CD8-positive, alpha-beta memory T cell (primary cell): ENCODE data around the gene DUXB. TPM values are rescaled to one million over a fixed set of nuclear protein-coding genes. Genes with fewer than 3 reads are reported as not detected.

ENCODE experiments used
- CTCF ChIA-PET: fragments of 350-600 bp; sonication (Branson Sonifier 250); formaldehyde crosslinking; loops from one replicate; lab custom pipeline; 2021; ENCODE audit warnings: antibody characterized with exemption; lab: Charles Lee
- POLR2A ChIA-PET: fragments of 350-600 bp; sonication (Branson Sonifier 250); formaldehyde crosslinking; loops from one replicate; lab custom pipeline; 2021; ENCODE audit warnings: antibody characterized with exemption; lab: Charles Lee
- DNase-seq, 5 donors: peaks; one replicate each; pipeline versions ENCODE4 v3.0.0 to v3.0.0-alpha.2; 2020 to 2022; ENCODE audit warnings: mixed read lengths in 1 of 5
- H3K27ac ChIP-seq: one replicate; pipeline ENCODE4 v1.7.0; 2013; ENCODE audit warnings: low read depth, mild to moderate bottlenecking, low read length, moderate library complexity
- H3K27me3 ChIP-seq: 2 replicates; pipeline ENCODE4 v1.7.0; 2013; ENCODE audit warnings: low read length, mild to moderate bottlenecking; ENCODE audit not compliant: insufficient read depth, poor library complexity, severe bottlenecking
- H3K36me3 ChIP-seq: 2 replicates; pipeline ENCODE4 v1.7.0; 2013; ENCODE audit warnings: mild to moderate bottlenecking, low read length, moderate library complexity; ENCODE audit not compliant: insufficient read depth
- H3K4me1 ChIP-seq: 2 replicates; pipeline ENCODE4 v1.7.0; 2013; ENCODE audit warnings: mild to moderate bottlenecking, low read length, moderate library complexity; ENCODE audit not compliant: insufficient read depth
- H3K4me3 ChIP-seq: 2 replicates; pipeline ENCODE4 v1.7.0; 2013; ENCODE audit warnings: mild to moderate bottlenecking, low read length
- H3K9me3 ChIP-seq: 2 replicates; pipeline ENCODE4 v1.7.0; 2013; ENCODE audit warnings: mild to moderate bottlenecking, low read length
- H3K27ac Mint-ChIP-seq, 8 donors: one replicate each; pipeline ENCODE4 v1.8.0; 2020 to 2021; ENCODE audit warnings: mixed read lengths in 8 of 8, mild to moderate bottlenecking in 6 of 8, inconsistent platforms in 3 of 8, moderate library complexity in 3 of 8
- H3K27me3 Mint-ChIP-seq, 2 donors: one replicate each; pipeline ENCODE4 v1.8.0; 2020 to 2021; ENCODE audit warnings: mixed read lengths in 2 of 2, mild to moderate bottlenecking in 1 of 2, moderate library complexity in 1 of 2
- H3K36me3 Mint-ChIP-seq, 3 donors: one replicate each; pipeline ENCODE4 v1.8.0; 2020 to 2021; ENCODE audit warnings: mixed read lengths in 3 of 3, inconsistent platforms in 1 of 3, mild to moderate bottlenecking in 1 of 3
- H3K4me1 Mint-ChIP-seq, 3 donors: one replicate each; pipeline ENCODE4 v1.8.0; 2020 to 2021; ENCODE audit warnings: mixed read lengths in 3 of 3, inconsistent platforms in 1 of 3, mild to moderate bottlenecking in 1 of 3
- H3K4me3 Mint-ChIP-seq, 7 donors: one replicate each; pipeline ENCODE4 v1.8.0; 2020 to 2021; ENCODE audit warnings: mixed read lengths in 7 of 7, mild to moderate bottlenecking in 6 of 7, moderate library complexity in 4 of 7, inconsistent platforms in 2 of 7
- H3K9me3 Mint-ChIP-seq, 5 donors: one replicate each; pipeline ENCODE4 v1.8.0; 2020 to 2022; ENCODE audit warnings: mixed read lengths in 5 of 5, mild to moderate bottlenecking in 3 of 5, moderate library complexity in 2 of 5, inconsistent platforms in 1 of 5
- polyA plus RNA-seq: library from polyadenylated mRNA; unstranded; fragments of 300-500 nt; fragmentation: Illumina TruSeq; gene quantifications from one replicate; pipeline ENCODE4 v1.2.3, GENCODE V29; 2021
- total RNA-seq, 2 experiments: library from RNA; stranded (reverse); gene quantifications; one replicate each; pipeline ENCODE4 v1.2.3, GENCODE V29; 2021

DUXB gene
- total and polyA plus RNA-seq, 3 experiments from 2014 or later = not detected

- H3K27ac ChIP-seq = no peak overlapping the region
- DNase-seq = no peak
- H3K36me3 ChIP-seq = no peaks in the 10 kb centered on the region
- Mint-ChIP-seq H3K4me3 (no peak overlapping the region), H3K9me3 (no peaks in the 10 kb centered on the region), H3K27ac (peak overlapping the region in 1 of 8 donors; percentile 30), H3K27me3 (peaks cover 0 to 2% of the 10 kb centered on the region in 2 donors), H3K4me1 (no peaks in the 10 kb centered on the region), H3K36me3 (no peaks in the 10 kb centered on the region)
- ChIA-PET CTCF (interaction anchor here (1.0 kb wide), 1 partner anchor 317 kb away, joined by 3 read pairs; no protein-coding TSS in a partner anchor), POLR2A (interaction anchor here (0.7 kb wide), 1 partner anchor 237 kb away, joined by 3 read pairs; no protein-coding TSS in a partner anchor)
- H3K9me3 ChIP-seq = no peaks in the 10 kb centered on the region
- no peaks in the 10 kb centered on the region for H3K27me3 ChIP-seq
- H3K4me1 ChIP-seq = no peaks in the 10 kb centered on the region
- no peak overlapping the region for H3K4me3 ChIP-seq
Observed at GRCh38 chr16:75732871-75733270, 31.6 kb upstream of the DUXB start.

GRCh38 chr16:75727221-75727620 lies 26.0 kb upstream of the DUXB start:
- no peak for DNase-seq
- POLR2A ChIA-PET = no interaction called here
- CTCF ChIA-PET = no interaction called here

GRCh38 chr16:75726390-75726789 lies 25.1 kb upstream of the DUXB start, which contains the start of gene CPHXL:
TSS of gene CPHXL (minus strand) at chr16:75726490. CDS start at chr16:75726442, 48 bp downstream.
- H3K27me3 Mint-ChIP-seq = peaks cover 0 to 3% of the 10 kb centered on the region in 2 donors
- ChIA-PET POLR2A (no interaction called here), CTCF (no interaction called here)
- Histone ChIP-seq H3K27me3 (no peaks in the 10 kb centered on the region), H3K9me3 (no peaks in the 10 kb centered on the region), H3K36me3 (no peaks in the 10 kb centered on the region), H3K27ac (no peak within 1 kb of the TSS), H3K4me1 (no peaks in the 10 kb centered on the region), H3K4me3 (no peak within 1 kb of the TSS)
- H3K27ac Mint-ChIP-seq = no peak within 1 kb of the TSS
- peaks cover 0 to 5% (median 0%) of the 10 kb centered on the region in 3 donors for H3K36me3 Mint-ChIP-seq
- H3K9me3 Mint-ChIP-seq = peaks cover 0 to 9% (median 0%) of the 10 kb centered on the region in 5 donors
- H3K4me3 Mint-ChIP-seq = no peak within 1 kb of the TSS
- DNase-seq = no peak
- no peaks in the 10 kb centered on the region for H3K4me1 Mint-ChIP-seq

More at GRCh38 chr16:75727221-75727620, 26.0 kb upstream of the DUXB start:
- no peaks in the 10 kb centered on the region for H3K9me3 ChIP-seq
- Mint-ChIP-seq H3K9me3 (peaks cover 0 to 2% (median 0%) of the 10 kb centered on the region in 5 donors), H3K4me1 (no peaks in the 10 kb centered on the region), H3K36me3 (no peaks in the 10 kb centered on the region), H3K27ac (no peak overlapping the region), H3K4me3 (no peak overlapping the region), H3K27me3 (no peaks in the 10 kb centered on the region)
- H3K27me3 ChIP-seq = no peaks in the 10 kb centered on the region
- no peaks in the 10 kb centered on the region for H3K4me1 ChIP-seq
- no peaks in the 10 kb centered on the region for H3K36me3 ChIP-seq
- no peak overlapping the region for H3K4me3 ChIP-seq
- H3K27ac ChIP-seq = no peak overlapping the region

- no peaks in the 10 kb centered on the region for H3K36me3 ChIP-seq
- no peak overlapping the region for H3K27ac Mint-ChIP-seq
- no peaks in the 10 kb centered on the region for H3K4me1 ChIP-seq
- POLR2A ChIA-PET = no interaction called here
- H3K9me3 Mint-ChIP-seq = peaks cover 0 to 15% (median 6%) of the 10 kb centered on the region in 5 donors
- no peaks in the 10 kb centered on the region for H3K4me1 Mint-ChIP-seq
- peaks cover 26 to 31% of the 10 kb centered on the region in 2 donors for H3K27me3 Mint-ChIP-seq
- peaks cover 0 to 16% (median 0%) of the 10 kb centered on the region in 3 donors for H3K36me3 Mint-ChIP-seq
- CTCF ChIA-PET = no interaction called here
- no peaks in the 10 kb centered on the region for H3K9me3 ChIP-seq
- no peak overlapping the region for H3K4me3 Mint-ChIP-seq
- no peaks in the 10 kb centered on the region for H3K27me3 ChIP-seq
- H3K4me3 ChIP-seq = no peak overlapping the region
- H3K27ac ChIP-seq = no peak overlapping the region
- DNase-seq = no peak
Observed at GRCh38 chr16:75718452-75718851, 17.2 kb upstream of the DUXB start.

GRCh38 chr16:75714661-75715060 lies 13.4 kb upstream of the DUXB start:
- POLR2A ChIA-PET = no interaction called here
- H3K4me1 ChIP-seq = no peaks in the 10 kb centered on the region
- no peaks in the 10 kb centered on the region for H3K4me1 Mint-ChIP-seq
- peaks cover 0 to 13% (median 9%) of the 10 kb centered on the region in 5 donors for H3K9me3 Mint-ChIP-seq
- H3K27ac Mint-ChIP-seq = no peak overlapping the region
- no peaks in the 10 kb centered on the region for H3K36me3 ChIP-seq
- CTCF ChIA-PET = no interaction called here
- DNase-seq = no peak
- peaks cover 0 to 26% (median 5%) of the 10 kb centered on the region in 3 donors for H3K36me3 Mint-ChIP-seq
- no peaks in the 10 kb centered on the region for H3K27me3 ChIP-seq
- H3K27ac ChIP-seq = no peak overlapping the region
- peaks cover 8% of the 10 kb centered on the region for H3K9me3 ChIP-seq
- no peak overlapping the region for H3K4me3 Mint-ChIP-seq
- H3K4me3 ChIP-seq = no peak overlapping the region
- H3K27me3 Mint-ChIP-seq = peaks cover 26 to 28% of the 10 kb centered on the region in 2 donors

GRCh38 chr16:75710344-75710743 lies 9.1 kb upstream of the DUXB start:
- Histone ChIP-seq H3K27ac (no peak overlapping the region), H3K9me3 (peaks cover 8% of the 10 kb centered on the region), H3K4me3 (no peak overlapping the region), H3K4me1 (no peaks in the 10 kb centered on the region), H3K27me3 (no peaks in the 10 kb centered on the region), H3K36me3 (no peaks in the 10 kb centered on the region)
- Mint-ChIP-seq H3K4me3 (no peak overlapping the region), H3K27ac (no peak overlapping the region), H3K9me3 (peaks cover 0 to 15% (median 14%) of the 10 kb centered on the region in 5 donors), H3K4me1 (no peaks in the 10 kb centered on the region), H3K27me3 (peaks cover 13 to 22% of the 10 kb centered on the region in 2 donors), H3K36me3 (peaks cover 0 to 19% (median 5%) of the 10 kb centered on the region in 3 donors)
- no peak for DNase-seq
- ChIA-PET POLR2A (no interaction called here), CTCF (no interaction called here)

- H3K9me3 ChIP-seq = no peaks in the 10 kb centered on the region
- no peak for DNase-seq
- Mint-ChIP-seq H3K27ac (no peak overlapping the region), H3K4me3 (no peak overlapping the region), H3K36me3 (peaks cover 0 to under 1% (median 0%) of the 10 kb centered on the region in 3 donors), H3K4me1 (no peaks in the 10 kb centered on the region), H3K27me3 (peaks cover 0 to 12% of the 10 kb centered on the region in 2 donors), H3K9me3 (no peaks in the 10 kb centered on the region)
- H3K4me1 ChIP-seq = no peaks in the 10 kb centered on the region
- CTCF ChIA-PET = no interaction called here
- no peak overlapping the region for H3K27ac ChIP-seq
- H3K4me3 ChIP-seq = no peak overlapping the region
- no peaks in the 10 kb centered on the region for H3K36me3 ChIP-seq
- POLR2A ChIA-PET = no interaction called here
- no peaks in the 10 kb centered on the region for H3K27me3 ChIP-seq
Observed at GRCh38 chr16:75703306-75703705, 2.0 kb upstream of the DUXB start.

GRCh38 chr16:75702242-75702641 lies 981 bp upstream of the DUXB start:
- Mint-ChIP-seq H3K9me3 (no peaks in the 10 kb centered on the region), H3K36me3 (no peaks in the 10 kb centered on the region), H3K27ac (no peak overlapping the region), H3K4me1 (no peaks in the 10 kb centered on the region), H3K4me3 (no peak overlapping the region), H3K27me3 (peaks cover 0 to 5% of the 10 kb centered on the region in 2 donors)
- DNase-seq = no peak
- H3K4me3 ChIP-seq = no peak overlapping the region
- H3K36me3 ChIP-seq = no peaks in the 10 kb centered on the region
- no peaks in the 10 kb centered on the region for H3K27me3 ChIP-seq
- H3K4me1 ChIP-seq = no peaks in the 10 kb centered on the region
- ChIA-PET CTCF (no interaction called here), POLR2A (no interaction called here)
- H3K9me3 ChIP-seq = no peaks in the 10 kb centered on the region
- H3K27ac ChIP-seq = no peak overlapping the region
